AG09309 (cell line): ENCODE data around the gene GHRH.

ENCODE experiments used
- DNase-seq: peaks from one replicate; pipeline ENCODE4 v3.0.0-alpha.2; 2010; ENCODE audit warnings: low read depth
- H3K4me3 ChIP-seq: 2 replicates; pipeline ENCODE4 v1.5.1; 2011; ENCODE audit warnings: mild to moderate bottlenecking, low read depth, low read length, moderate library complexity; ENCODE audit not compliant: control insufficient read depth
- CTCF ChIP-seq: IDR thresholded peaks from 2 replicates; pipeline ENCODE4 v1.5.1; 2011; ENCODE audit warnings: mild to moderate bottlenecking, low read depth, low read length, inconsistent platforms; ENCODE audit not compliant: insufficient read depth, control insufficient read depth; ENCODE audit errors: missing control alignments

GHRH gene

GRCh38 chr20:37251825-37252477, 9.7 kb downstream of the GHRH start:
- no peak for TF ChIP-seq CTCF
- no peak for DNase-seq
- no peak overlapping the region for H3K4me3 ChIP-seq

- DNase-seq = no peak
- no peak for TF ChIP-seq CTCF
- no peak overlapping the region for H3K4me3 ChIP-seq
Measured at GRCh38 chr20:37249304-37249703, 12.3 kb downstream of the GHRH start.

GRCh38 chr20:37247547-37247946, 14.1 kb downstream of the GHRH start:
- no peak for DNase-seq
- H3K4me3 ChIP-seq = no peak overlapping the region
- no peak for TF ChIP-seq CTCF

GRCh38 chr20:37246736-37247135, 14.9 kb downstream of the GHRH start:
- H3K4me3 ChIP-seq = no peak overlapping the region
- no peak for DNase-seq
- no peak for TF ChIP-seq CTCF

GRCh38 chr20:37245216-37246150, 16.1 kb downstream of the GHRH start:
- DNase-seq = no peak

GRCh38 chr20:37244572-37244957, 17.0 kb downstream of the GHRH start:
- TF ChIP-seq CTCF = no peak
- DNase-seq = no peak
- H3K4me3 ChIP-seq = no peak overlapping the region

More at GRCh38 chr20:37245216-37246150, 16.1 kb downstream of the GHRH start:
- no peak overlapping the region for H3K4me3 ChIP-seq
- no peak for TF ChIP-seq CTCF
